ENCODE measurements around the gene AGAP3. TPM values are rescaled to one million over a fixed set of nuclear protein-coding genes. Genes with fewer than 3 reads are reported as not detected.

AGAP3 gene
- total RNA-seq, 4 donors from 2014 or later = 28.2 to 174 (median 53.2) TPM

DNA sequence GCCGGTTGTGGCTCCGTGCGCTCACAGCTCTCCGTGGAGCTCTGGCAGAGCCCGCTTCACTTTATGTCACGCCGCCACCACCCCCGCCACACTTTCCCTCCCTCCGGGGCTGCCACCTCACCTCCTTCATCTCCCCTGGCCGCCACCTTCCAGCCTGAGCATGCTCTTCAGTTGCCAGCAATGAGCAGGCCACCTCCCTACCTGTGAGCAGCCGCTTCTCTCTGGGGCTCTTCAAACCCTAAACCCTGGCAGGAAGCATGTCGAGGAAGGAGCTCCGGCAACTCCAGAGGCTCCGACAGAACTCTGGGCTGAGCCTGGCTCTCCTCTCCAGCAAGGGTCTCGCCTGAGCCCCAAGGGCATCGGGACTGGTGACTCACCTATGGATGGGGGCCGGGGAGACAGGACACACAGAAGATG, 44.5 kb downstream of the AGAP3 start:
- intact Hi-C loops (cut with DNase I; ENCODE audit: low total_unique reads) = loop anchor here (10.0 kb wide), 1 partner anchor 174 kb away; no protein-coding TSS in a partner anchor
- Histone ChIP-seq H3K27ac (no peak overlapping the region), H3K36me3 (no peaks in the 10 kb centered on the region), H3K9me3 (no peaks in the 10 kb centered on the region), H3K4me1 (peaks cover 0 to 3% of the 10 kb centered on the region in 2 donors), H3K4me3 (no peak overlapping the region), H3K27me3 (no peaks in the 10 kb centered on the region)
- DNase-seq = no peak
- TF ChIP-seq POLR2A (IDR thresholded peaks at IDR 0.05) = no peak
- TF ChIP-seq, protein P1, sequence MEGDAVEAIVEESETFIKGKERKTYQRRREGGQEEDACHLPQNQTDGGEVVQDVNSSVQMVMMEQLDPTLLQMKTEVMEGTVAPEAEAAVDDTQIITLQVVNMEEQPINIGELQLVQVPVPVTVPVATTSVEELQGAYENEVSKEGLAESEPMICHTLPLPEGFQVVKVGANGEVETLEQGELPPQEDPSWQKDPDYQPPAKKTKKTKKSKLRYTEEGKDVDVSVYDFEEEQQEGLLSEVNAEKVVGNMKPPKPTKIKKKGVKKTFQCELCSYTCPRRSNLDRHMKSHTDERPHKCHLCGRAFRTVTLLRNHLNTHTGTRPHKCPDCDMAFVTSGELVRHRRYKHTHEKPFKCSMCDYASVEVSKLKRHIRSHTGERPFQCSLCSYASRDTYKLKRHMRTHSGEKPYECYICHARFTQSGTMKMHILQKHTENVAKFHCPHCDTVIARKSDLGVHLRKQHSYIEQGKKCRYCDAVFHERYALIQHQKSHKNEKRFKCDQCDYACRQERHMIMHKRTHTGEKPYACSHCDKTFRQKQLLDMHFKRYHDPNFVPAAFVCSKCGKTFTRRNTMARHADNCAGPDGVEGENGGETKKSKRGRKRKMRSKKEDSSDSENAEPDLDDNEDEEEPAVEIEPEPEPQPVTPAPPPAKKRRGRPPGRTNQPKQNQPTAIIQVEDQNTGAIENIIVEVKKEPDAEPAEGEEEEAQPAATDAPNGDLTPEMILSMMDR (IDR thresholded peaks at IDR 0.05) = no peak

GRCh38 chr7:151131224-151131591, 44.9 kb downstream of the AGAP3 start:
- intact Hi-C loops (cut with DNase I; ENCODE audit: low total_unique reads) = loop anchor here (10.0 kb wide), 1 partner anchor 174 kb away; no protein-coding TSS in a partner anchor
- Histone ChIP-seq H3K36me3 (no peaks in the 10 kb centered on the region), H3K9me3 (no peaks in the 10 kb centered on the region), H3K4me1 (no peaks in the 10 kb centered on the region), H3K4me3 (no peak overlapping the region), H3K27ac (no peak overlapping the region), H3K27me3 (no peaks in the 10 kb centered on the region)
- DNase-seq = no peak
- no peak for TF ChIP-seq POLR2A (IDR thresholded peaks at IDR 0.05)
- TF ChIP-seq, protein P1 (IDR thresholded peaks at IDR 0.05) = no peak

GRCh38 chr7:151131592-151132293, 45.5 kb downstream of the AGAP3 start:
- Histone ChIP-seq H3K27ac (no peak overlapping the region), H3K27me3 (no peaks in the 10 kb centered on the region), H3K4me3 (no peak overlapping the region), H3K4me1 (no peaks in the 10 kb centered on the region), H3K36me3 (no peaks in the 10 kb centered on the region), H3K9me3 (no peaks in the 10 kb centered on the region)
- intact Hi-C loops (cut with DNase I; ENCODE audit: low total_unique reads) = loop anchor here (10.0 kb wide), 1 partner anchor 173 kb away; no protein-coding TSS in a partner anchor
- no peak for DNase-seq
- no peak for TF ChIP-seq POLR2A (IDR thresholded peaks at IDR 0.05)
- TF ChIP-seq, protein P1 (IDR thresholded peaks at IDR 0.05) = no peak

GRCh38 chr7:151132461-151133205, 46.4 kb downstream of the AGAP3 start:
- peak in 1 of 2 donors; percentile 11 for DNase-seq
- Histone ChIP-seq H3K4me1 (no peaks in the 10 kb centered on the region), H3K9me3 (no peaks in the 10 kb centered on the region), H3K36me3 (no peaks in the 10 kb centered on the region), H3K4me3 (no peak overlapping the region), H3K27ac (no peak overlapping the region), H3K27me3 (no peaks in the 10 kb centered on the region)
- intact Hi-C loops (cut with DNase I; ENCODE audit: low total_unique reads) = loop anchor here (10.0 kb wide), 1 partner anchor 172 kb away; no protein-coding TSS in a partner anchor
- TF ChIP-seq, protein P1 (IDR thresholded peaks at IDR 0.05) = no peak
- TF ChIP-seq POLR2A (IDR thresholded peaks at IDR 0.05) = no peak

All from uterus (tissue), 4 donors.